GM06990 (cell line): ENCODE measurements around the gene TAS2R3.
"Not testable (repeated sequence)": the region's sequence is repeated elsewhere in the genome, so short reads cannot be mapped to it uniquely, and the experiment has no call there.

Source experiments
- DNase-seq: peaks from one replicate; pipeline ENCODE4 v3.0.0-alpha.2; 2011; ENCODE audit not compliant: insufficient read length; ENCODE audit errors: extremely low read depth
- H3K27me3 ChIP-seq: replicated peaks from 2 replicates; pipeline ENCODE4 v1.6.0; 2011; ENCODE audit warnings: low read length; ENCODE audit not compliant: control insufficient read depth, insufficient read depth
- H3K36me3 ChIP-seq: 2 replicates; pipeline ENCODE4 v1.5.1; 2011; ENCODE audit warnings: low read length; ENCODE audit not compliant: control insufficient read depth, insufficient read depth
- H3K4me3 ChIP-seq: replicated peaks from 2 replicates; pipeline ENCODE4 v1.5.1; 2011; ENCODE audit warnings: low read depth, mild to moderate bottlenecking, control low read depth, low read length
- CTCF ChIP-seq: IDR thresholded peaks from 2 replicates; pipeline ENCODE4 v1.5.1; 2011; ENCODE audit warnings: low read length, control low read depth, mild to moderate bottlenecking, inconsistent platforms; ENCODE audit not compliant: insufficient read depth, poor library complexity, severe bottlenecking

The TAS2R3 gene

GRCh38 chr7:141738592-141739013 lies 25.3 kb upstream of the TAS2R3 start:
- Histone ChIP-seq H3K4me3 (peak overlapping the region; percentile 96), H3K27me3 (no peaks in the 10 kb centered on the region), H3K36me3 (peaks cover 7% of the 10 kb centered on the region)
- no peak for TF ChIP-seq CTCF
- no peak for DNase-seq

- peaks cover 9% of the 10 kb centered on the region for H3K36me3 ChIP-seq
- TF ChIP-seq CTCF, result no peak
- no peak for DNase-seq
- peak overlapping the region; percentile 96 for H3K4me3 ChIP-seq
- H3K27me3 ChIP-seq, result no peaks in the 10 kb centered on the region
These were observed 24.6 kb upstream of the TAS2R3 start for GRCh38 chr7:141739250-141739649.

GRCh38 chr7:141742229-141742628 lies 21.7 kb upstream of the TAS2R3 start:
- no peak for DNase-seq
- Histone ChIP-seq H3K36me3 (peaks cover 13% of the 10 kb centered on the region), H3K4me3 (no peak overlapping the region), H3K27me3 (no peaks in the 10 kb centered on the region)
- no peak for TF ChIP-seq CTCF

- H3K27me3 ChIP-seq, result no peaks in the 10 kb centered on the region
- no peak overlapping the region for H3K4me3 ChIP-seq
- H3K36me3 ChIP-seq, result peaks cover 15% of the 10 kb centered on the region
- no peak for TF ChIP-seq CTCF
- DNase-seq, result no peak
These were observed 19.8 kb upstream of the TAS2R3 start for GRCh38 chr7:141744131-141744530.

GRCh38 chr7:141748396-141748795 lies 15.5 kb upstream of the TAS2R3 start:
- no peaks in the 10 kb centered on the region for H3K27me3 ChIP-seq
- H3K36me3 ChIP-seq, result peaks cover 18% of the 10 kb centered on the region
- no peak overlapping the region for H3K4me3 ChIP-seq
- no peak for DNase-seq
- TF ChIP-seq CTCF, result no peak

GRCh38 chr7:141751904-141752303 lies 12.0 kb upstream of the TAS2R3 start:
- not testable (repeated sequence) for DNase-seq, H3K27me3 ChIP-seq, H3K4me3 ChIP-seq
- H3K36me3 ChIP-seq, result peaks cover 12% of the 10 kb centered on the region
